ENCODE data around the gene PLAC8. TPM values are rescaled to one million over a fixed set of nuclear protein-coding genes. Genes with fewer than 3 reads are reported as not detected.

The PLAC8 gene
- total and polyA plus RNA-seq, 8 donors = 4.2 to 48.7 (median 7.6) TPM

Other genes starting within 250 kb of the PLAC8 start
- 100 to 1,000 TPM; 224 to 278 TPM for gene SEC31A, start 223.6 kb downstream of the PLAC8 start, total RNA-seq
- gene SEC31A, start 223.6 kb downstream of the PLAC8 start, polyA plus RNA-seq (ENCODE audit: insufficient read length in 6 of 6) = 100 to 1,000 TPM; 221 to 286 (median 251) TPM
- gene THAP9, start 214.0 kb downstream of the PLAC8 start, total RNA-seq = 1 to 10 TPM; 2.1 to 3.5 TPM
- 10 to 100 TPM; 10.4 to 13.2 (median 12.0) TPM for gene THAP9, start 214.0 kb downstream of the PLAC8 start, polyA plus RNA-seq (ENCODE audit: insufficient read length in 6 of 6)
- gene LIN54, start 103.9 kb downstream of the PLAC8 start, total RNA-seq = 10 to 100 TPM; 10.3 to 13.6 TPM
- gene LIN54, start 103.9 kb downstream of the PLAC8 start, polyA plus RNA-seq (ENCODE audit: insufficient read length in 6 of 6) = 10 to 100 TPM; 13.8 to 17.9 (median 15.6) TPM
- gene COPS4, start 79.5 kb downstream of the PLAC8 start, total RNA-seq = 10 to 100 TPM; 27.8 to 30.9 TPM
- gene COPS4, start 79.5 kb downstream of the PLAC8 start, polyA plus RNA-seq (ENCODE audit: insufficient read length in 6 of 6) = 10 to 100 TPM; 64.9 to 77.0 (median 68.3) TPM
- gene COQ2, start 170.1 kb upstream of the PLAC8 start, total RNA-seq = 10 to 100 TPM; 15.9 to 17.9 TPM
- 10 to 100 TPM; 13.0 to 16.4 (median 15.8) TPM for gene COQ2, start 170.1 kb upstream of the PLAC8 start, polyA plus RNA-seq (ENCODE audit: insufficient read length in 6 of 6)
- gene HPSE, start 220.1 kb upstream of the PLAC8 start, total RNA-seq = 10 to 100 TPM in 1 of 2 donors, 1 to 10 TPM in 1; 6.5 to 19.2 TPM
- gene HPSE, start 220.1 kb upstream of the PLAC8 start, polyA plus RNA-seq (ENCODE audit: insufficient read length in 6 of 6) = 1 to 10 TPM; 1.3 to 2.8 (median 1.7) TPM